B cell (primary cell): ENCODE data around the gene AMZ1. TPM values are rescaled to one million over a fixed set of nuclear protein-coding genes. Genes with fewer than 3 reads are reported as not detected.

Source experiments
- ATAC-seq: fragments of 200-7000 bp; cut with Tn5 transposase; one replicate; pipeline ENCODE4 v1.10.0; 2021; ENCODE audit warnings: low read depth, mild to moderate bottlenecking, moderate number of reproducible peaks, moderate library complexity
- CTCF ChIA-PET: fragments of 350-600 bp; sonication (Branson Sonifier 250); formaldehyde crosslinking; loops from one replicate; lab custom pipeline; 2021; ENCODE audit warnings: antibody characterized with exemption, inconsistent platforms; lab: Charles Lee
- POLR2A ChIA-PET: fragments of 350-600 bp; sonication (Branson Sonifier 250); formaldehyde crosslinking; loops from one replicate; lab custom pipeline; 2021; ENCODE audit warnings: antibody characterized with exemption; lab: Charles Lee
- DNase-seq: peaks from one replicate; pipeline ENCODE4 v3.0.0; 2013
- H2AFZ ChIP-seq: 2 replicates; pipeline ENCODE4 v1.6.1; 2012; ENCODE audit warnings: mild to moderate bottlenecking, low read depth, low read length; ENCODE audit not compliant: insufficient read depth, poor library complexity, severe bottlenecking
- H3K27ac ChIP-seq, 2 donors: 1 replicate in 1 of 2; 2 replicates in 1 of 2; pipeline ENCODE4 v1.5.1; 2012 to 2013; ENCODE audit warnings: low read length in 2 of 2, mild to moderate bottlenecking in 2 of 2, moderate library complexity in 1 of 2
- H3K27me3 ChIP-seq, 4 experiments: fragments of 200-600 bp in 1 of 4; sonication (generic) in 1 of 4; replicated peaks in 1 of 4; 1 replicate in 2 of 4; 2 replicates in 2 of 4; pipeline versions ENCODE4 v1.6.1 to v1.7.0; 2013 to 2016; ENCODE audit warnings: low read length in 3 of 4, mild to moderate bottlenecking in 2 of 4, mixed read lengths in 1 of 4, moderate library complexity in 1 of 4; ENCODE audit not compliant: insufficient read depth in 4 of 4, control insufficient read depth in 3 of 4; ENCODE audit errors: control extremely low read depth in 1 of 4
- H3K36me3 ChIP-seq, 2 experiments: replicated peaks in 1 of 2; 1 replicate in 1 of 2; 2 replicates in 1 of 2; pipeline versions ENCODE4 v1.6.1 to v1.7.1; 2013; ENCODE audit warnings: low read length in 1 of 2; ENCODE audit not compliant: insufficient read depth in 2 of 2, control insufficient read depth in 1 of 2; ENCODE audit errors: control extremely low read depth in 1 of 2, extremely low read depth in 1 of 2
- H3K4me1 ChIP-seq, 2 donors: fragments of 200-600 bp in 1 of 2; sonication (generic) in 1 of 2; 1 replicate in 1 of 2; 2 replicates in 1 of 2; pipeline versions ENCODE4 v1.5.1 to v1.6.1; 2013 to 2017; ENCODE audit warnings: low read length in 2 of 2; ENCODE audit not compliant: control insufficient read depth in 2 of 2, insufficient read depth in 2 of 2
- H3K4me2 ChIP-seq: replicated peaks from 2 replicates; pipeline ENCODE3; 2012; ENCODE audit warnings: mild to moderate bottlenecking, low read depth, low read length; ENCODE audit not compliant: poor library complexity, severe bottlenecking
- H3K4me3 ChIP-seq, 5 experiments: fragments of 200-600 bp in 1 of 5; sonication (generic) in 1 of 5; 1 replicate in 3 of 5; 2 replicates in 2 of 5; pipeline versions ENCODE4 v1.5.1 to v1.7.0; 2011 to 2016; ENCODE audit warnings: low read length in 4 of 5, mild to moderate bottlenecking in 4 of 5, low read depth in 2 of 5, control low read depth in 1 of 5, moderate library complexity in 1 of 5; ENCODE audit not compliant: insufficient read depth in 1 of 5; ENCODE audit errors: control extremely low read depth in 1 of 5, extremely low read depth in 1 of 5
- H3K79me2 ChIP-seq: fragments of 200-600 bp; sonication (generic); one replicate; pipeline ENCODE4 v1.6.0; 2016; ENCODE audit warnings: low read length; ENCODE audit not compliant: control insufficient read depth, insufficient read depth
- H3K9ac ChIP-seq: fragments of 200-600 bp; sonication (generic); 2 replicates; pipeline ENCODE4 v1.6.1; 2017; ENCODE audit warnings: mild to moderate bottlenecking, low read length, moderate library complexity
- H3K9me3 ChIP-seq, 3 donors: one replicate each; pipeline versions ENCODE4 v1.6.1 to v1.7.1; 2013; ENCODE audit warnings: low read length in 2 of 3; ENCODE audit not compliant: control insufficient read depth in 2 of 3, insufficient read depth in 1 of 3; ENCODE audit errors: control extremely low read depth in 1 of 3
- H4K20me1 ChIP-seq: 2 replicates; pipeline ENCODE4 v1.6.0; 2012; ENCODE audit warnings: mild to moderate bottlenecking, low read length; ENCODE audit not compliant: insufficient read depth, control insufficient read depth, poor library complexity, severe bottlenecking
- H3K27ac Mint-ChIP-seq: one replicate; pipeline ENCODE4 v1.8.0; 2021; ENCODE audit warnings: mixed read lengths
- H3K27me3 Mint-ChIP-seq: one replicate; pipeline ENCODE4 v1.8.0; 2021; ENCODE audit warnings: mixed read lengths
- H3K4me1 Mint-ChIP-seq: one replicate; pipeline ENCODE4 v1.8.0; 2021; ENCODE audit warnings: mixed read lengths
- H3K4me3 Mint-ChIP-seq: one replicate; pipeline ENCODE4 v1.8.0; 2021; ENCODE audit warnings: mixed read lengths
- H3K9me3 Mint-ChIP-seq: one replicate; pipeline ENCODE4 v1.8.0; 2022; ENCODE audit warnings: mixed read lengths; ENCODE audit not compliant: insufficient read depth
- EZH2 ChIP-seq: IDR thresholded peaks from 2 replicates; pipeline ENCODE4 v1.6.1; 2012; ENCODE audit warnings: borderline replicate concordance, low read depth, mild to moderate bottlenecking, moderate library complexity, low read length; ENCODE audit not compliant: insufficient read depth, poor library complexity, severe bottlenecking
- WGBS: methylation state at CpG from one replicate; pipeline ENCODE4 v1.1.5; 2013; ENCODE audit warnings: missing lambda C conversion rate; ENCODE audit not compliant: insufficient coverage; 5-methylcytosine and 5-hydroxymethylcytosine counted together
- intact Hi-C: fragments of 100-400 bp; cut with micrococcal nuclease; formaldehyde crosslinking; loops from one replicate; pipeline ENCODE4 v1.10.0; 2022
- polyA plus RNA-seq: library from polyadenylated mRNA; depleted of rRNA; stranded (reverse); fragments of >200 nt; gene quantifications from 2 replicates; pipeline ENCODE4 v1.2.3, GENCODE V29; 2012
- total RNA-seq, 2 donors: library from RNA; stranded (reverse); fragments of 120-200 nt in 1 of 2; gene quantifications; 1 replicate in 1 of 2; 2 replicates in 1 of 2; pipeline versions ENCODE4 v1.2.3 to v1.2.4, GENCODE V29; 2013 to 2022
- TF ChIP-seq, protein P1 (sequence below): fragments of 200-600 bp; IDR thresholded peaks from one replicate; pipeline ENCODE4 v1.8.0; 2022; ENCODE audit warnings: antibody characterized with exemption, mild to moderate bottlenecking

The AMZ1 gene
- total and polyA plus RNA-seq, 2 donors (not counting 1 experiment from before 2014, with no cell fraction given), result 0.73 to 13.2 TPM

DNA sequence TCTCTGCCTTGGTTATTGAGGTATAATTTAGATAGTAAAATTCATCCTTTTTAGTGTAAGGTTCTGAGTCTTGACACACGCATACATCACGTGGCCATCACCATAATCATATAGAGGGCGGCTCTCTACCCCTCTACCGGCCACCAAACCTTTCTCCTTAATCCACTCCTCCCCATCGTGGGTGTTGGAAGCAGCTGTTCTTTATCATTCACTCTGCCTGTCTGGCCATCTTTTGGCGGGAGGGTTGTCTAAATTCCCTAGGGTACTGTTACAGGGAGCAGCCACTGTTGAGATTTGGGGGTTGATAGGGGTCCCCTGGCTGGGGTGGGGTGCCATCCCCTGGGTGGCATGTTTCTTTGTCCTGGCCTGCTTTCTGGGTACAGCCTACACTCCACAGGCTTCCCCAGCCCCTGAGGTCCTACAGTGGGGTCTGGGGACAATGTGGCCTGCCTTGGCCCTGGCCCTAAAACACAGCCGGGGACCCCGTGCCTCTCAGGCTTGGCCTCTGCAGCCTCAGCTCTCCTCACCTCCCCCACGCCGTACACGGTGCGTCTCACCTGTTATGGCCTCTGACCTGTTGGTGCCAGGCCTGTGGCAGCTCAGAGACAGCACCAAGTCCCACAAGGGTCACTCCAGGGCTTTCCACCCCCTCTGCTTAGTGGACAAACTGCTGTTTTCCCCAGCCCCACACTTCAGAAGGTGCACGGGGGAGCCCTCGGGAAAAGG, 17.5 kb downstream of the AMZ1 start:
- WGBS, result 98% methylated on average over 9 of the region's 14 CpGs
- TF ChIP-seq EZH2, result no peak
- TF ChIP-seq, protein P1, sequence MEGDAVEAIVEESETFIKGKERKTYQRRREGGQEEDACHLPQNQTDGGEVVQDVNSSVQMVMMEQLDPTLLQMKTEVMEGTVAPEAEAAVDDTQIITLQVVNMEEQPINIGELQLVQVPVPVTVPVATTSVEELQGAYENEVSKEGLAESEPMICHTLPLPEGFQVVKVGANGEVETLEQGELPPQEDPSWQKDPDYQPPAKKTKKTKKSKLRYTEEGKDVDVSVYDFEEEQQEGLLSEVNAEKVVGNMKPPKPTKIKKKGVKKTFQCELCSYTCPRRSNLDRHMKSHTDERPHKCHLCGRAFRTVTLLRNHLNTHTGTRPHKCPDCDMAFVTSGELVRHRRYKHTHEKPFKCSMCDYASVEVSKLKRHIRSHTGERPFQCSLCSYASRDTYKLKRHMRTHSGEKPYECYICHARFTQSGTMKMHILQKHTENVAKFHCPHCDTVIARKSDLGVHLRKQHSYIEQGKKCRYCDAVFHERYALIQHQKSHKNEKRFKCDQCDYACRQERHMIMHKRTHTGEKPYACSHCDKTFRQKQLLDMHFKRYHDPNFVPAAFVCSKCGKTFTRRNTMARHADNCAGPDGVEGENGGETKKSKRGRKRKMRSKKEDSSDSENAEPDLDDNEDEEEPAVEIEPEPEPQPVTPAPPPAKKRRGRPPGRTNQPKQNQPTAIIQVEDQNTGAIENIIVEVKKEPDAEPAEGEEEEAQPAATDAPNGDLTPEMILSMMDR, result no peak
- ATAC-seq, result no peak
- Mint-ChIP-seq H3K4me3 (no peak overlapping the region), H3K9me3 (no peaks in the 10 kb centered on the region), H3K27ac (no peak overlapping the region), H3K27me3 (no peaks in the 10 kb centered on the region), H3K4me1 (peaks cover 18% of the 10 kb centered on the region)
- H3K9ac ChIP-seq, result no peak overlapping the region
- intact Hi-C loops, result no loop called here
- H3K4me3 ChIP-seq, result no peak overlapping the region
- H3K79me2 ChIP-seq, result peaks cover 3% of the 10 kb centered on the region
- POLR2A ChIA-PET, result interaction anchor here (0.5 kb wide), 1 partner anchor 15 kb away, joined by 7 read pairs; no protein-coding TSS in a partner anchor
- peaks cover 0 to 1% (median 0%) of the 10 kb centered on the region in 3 donors for H3K9me3 ChIP-seq
- peaks cover 20 to 21% of the 10 kb centered on the region in 2 donors for H3K4me1 ChIP-seq
- H3K27ac ChIP-seq, result no peak overlapping the region
- H3K36me3 ChIP-seq, result no peaks in the 10 kb centered on the region
- H3K4me2 ChIP-seq, result no peak overlapping the region
- CTCF ChIA-PET, result interaction anchor here (0.9 to 7.2 kb wide), 3 partner anchors 9 to 34 kb away, joined by 3 to 128 read pairs (median 3); no protein-coding TSS in a partner anchor
- peaks cover 0 to 4% (median 0%) of the 10 kb centered on the region in 4 experiments for H3K27me3 ChIP-seq
- no peaks in the 10 kb centered on the region for H4K20me1 ChIP-seq
- no peak for DNase-seq
- no peak overlapping the region for H2AFZ ChIP-seq

DNA sequence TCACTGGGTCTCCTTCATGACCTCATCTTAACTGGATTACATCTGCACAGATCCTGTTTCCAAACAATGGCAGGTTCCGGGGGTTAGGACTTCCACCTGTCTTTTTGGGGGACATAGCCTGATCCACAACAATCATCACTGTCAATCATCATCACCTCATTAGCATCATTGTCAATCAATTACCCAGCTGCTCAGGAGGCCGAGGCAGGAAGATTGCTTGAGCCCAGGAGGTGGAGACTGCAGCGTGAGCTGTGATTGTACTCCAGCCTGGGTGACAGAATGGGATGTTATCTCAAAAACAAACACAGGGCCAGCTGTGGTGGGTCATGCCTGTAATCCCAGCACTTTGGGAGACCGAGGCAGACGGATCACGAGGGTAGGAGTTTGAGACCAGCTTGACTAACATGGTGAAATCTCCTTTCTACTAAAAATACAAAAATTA, 18.7 kb downstream of the AMZ1 start:
- H3K79me2 ChIP-seq, result peaks cover 3% of the 10 kb centered on the region
- peaks cover 0 to 9% (median 0%) of the 10 kb centered on the region in 3 donors for H3K9me3 ChIP-seq
- WGBS, result 46% methylated on average over 2 of the region's 6 CpGs
- no peak overlapping the region for H3K4me2 ChIP-seq
- H3K4me3 ChIP-seq, result no peak overlapping the region
- no peaks in the 10 kb centered on the region for H3K36me3 ChIP-seq
- TF ChIP-seq, protein P1, result no peak
- TF ChIP-seq EZH2, result no peak
- no peak overlapping the region for H3K27ac Mint-ChIP-seq
- H3K9me3 Mint-ChIP-seq, result no peaks in the 10 kb centered on the region
- peaks cover 29 to 33% of the 10 kb centered on the region in 2 donors for H3K4me1 ChIP-seq
- no peaks in the 10 kb centered on the region for H3K27me3 ChIP-seq
- H4K20me1 ChIP-seq, result no peaks in the 10 kb centered on the region
- no peak overlapping the region for H3K4me3 Mint-ChIP-seq
- ChIA-PET POLR2A (interaction anchor here (0.6 kb wide), 1 partner anchor 117 kb away, joined by 3 read pairs; no protein-coding TSS in a partner anchor), CTCF (interaction anchor here (0.5 to 7.2 kb wide), 6 partner anchors 12 to 198 kb away, joined by 3 to 128 read pairs (median 4); no protein-coding TSS in a partner anchor)
- DNase-seq (no peak), ATAC-seq (no peak)
- no peak overlapping the region for H2AFZ ChIP-seq
- no peak overlapping the region for H3K9ac ChIP-seq
- intact Hi-C loops, result no loop called here
- no peak overlapping the region for H3K27ac ChIP-seq
- no peaks in the 10 kb centered on the region for H3K27me3 Mint-ChIP-seq
- peaks cover 28% of the 10 kb centered on the region for H3K4me1 Mint-ChIP-seq
